GM18498 (cell line): ENCODE results near the gene SRRD.
"Not testable (repeated sequence)": the region's sequence is repeated elsewhere in the genome, so short reads cannot be mapped to it uniquely, and the experiment has no call there.

Experiments
- ATAC-seq: cut with Tn5 transposase; IDR thresholded peaks from one replicate; pipeline ENCODE4 v1.9.1; 2021; ENCODE audit warnings: mild to moderate bottlenecking, moderate library complexity; ENCODE audit not compliant: unreplicated experiment

Gene SRRD

GRCh38 chr22:26514419-26515161, 30.9 kb downstream of the SRRD start:
- no peak for ATAC-seq

GRCh38 chr22:26515931-26516330, 32.3 kb downstream of the SRRD start:
- no peak for ATAC-seq

- no peak for ATAC-seq
Measured at GRCh38 chr22:26516503-26516902, 32.8 kb downstream of the SRRD start.

- no peak for ATAC-seq
Measured at GRCh38 chr22:26517429-26517828, 33.8 kb downstream of the SRRD start.

GRCh38 chr22:26522012-26522411, 38.3 kb downstream of the SRRD start:
- no peak for ATAC-seq

- ATAC-seq, result no peak
Measured at GRCh38 chr22:26522592-26522991, 38.9 kb downstream of the SRRD start.

GRCh38 chr22:26524870-26525269, 41.2 kb downstream of the SRRD start:
- ATAC-seq, result no peak

GRCh38 chr22:26525946-26526564, 42.4 kb downstream of the SRRD start:
- no peak for ATAC-seq

- ATAC-seq, result no peak
Measured at GRCh38 chr22:26527167-26527566, 43.5 kb downstream of the SRRD start.

GRCh38 chr22:26527574-26528465, 44.1 kb downstream of the SRRD start:
- no peak for ATAC-seq

- ATAC-seq, result not testable (repeated sequence)
Measured at GRCh38 chr22:26528518-26528917, 44.8 kb downstream of the SRRD start.

GRCh38 chr22:26529345-26529744, 45.7 kb downstream of the SRRD start:
- ATAC-seq, result no peak

- no peak for ATAC-seq
Measured at GRCh38 chr22:26534171-26534855, 50.6 kb downstream of the SRRD start.

- ATAC-seq, result no peak
Measured at GRCh38 chr22:26534874-26535602, 51.4 kb downstream of the SRRD start.

- ATAC-seq, result no peak
Measured at GRCh38 chr22:26535603-26535908, 51.9 kb downstream of the SRRD start.

GRCh38 chr22:26536056-26536761, 52.5 kb downstream of the SRRD start:
- ATAC-seq, result no peak

- ATAC-seq, result no peak
Measured at GRCh38 chr22:26536762-26537134, 53.1 kb downstream of the SRRD start.

- no peak for ATAC-seq
Measured at GRCh38 chr22:26540119-26540518, 56.4 kb downstream of the SRRD start.

- no peak for ATAC-seq
Measured at GRCh38 chr22:26541167-26541819, 57.6 kb downstream of the SRRD start.
